ENCODE data around the gene DPM2.

The DPM2 gene

GRCh38 chr9:127934248-127934647 lies 3.4 kb downstream of the DPM2 start:
- no peak for DNase-seq

- peak; percentile 43 for DNase-seq
These were observed 6.4 kb downstream of the DPM2 start for GRCh38 chr9:127931092-127931881.

GRCh38 chr9:127930231-127931091 lies 7.2 kb downstream of the DPM2 start, which contains the start of gene PIP5KL1:
Gene PIP5KL1, minus strand, starts transcription at chr9:127930777. Its CDS starts 25 bp downstream, at chr9:127930752.
- peak; percentile 78 for DNase-seq

GRCh38 chr9:127929625-127929979 lies 8.1 kb downstream of the DPM2 start:
- DNase-seq = no peak

GRCh38 chr9:127928676-127929624 lies 8.7 kb downstream of the DPM2 start:
- no peak for DNase-seq

- DNase-seq = peak; percentile 53
These were observed 9.5 kb downstream of the DPM2 start for GRCh38 chr9:127927988-127928675.

GRCh38 chr9:127927201-127927987 lies 10.3 kb downstream of the DPM2 start:
- peak; percentile 78 for DNase-seq

- peak; percentile 36 for DNase-seq
These were observed 10.8 kb downstream of the DPM2 start for GRCh38 chr9:127926906-127927200.

- DNase-seq = no peak
These were observed 11.4 kb downstream of the DPM2 start for GRCh38 chr9:127925959-127926905.

- no peak for DNase-seq
These were observed 12.8 kb downstream of the DPM2 start for GRCh38 chr9:127924736-127925444.

- no peak for DNase-seq
These were observed 13.9 kb downstream of the DPM2 start for GRCh38 chr9:127923771-127924170.

GRCh38 chr9:127923046-127923445 lies 14.6 kb downstream of the DPM2 start:
- DNase-seq = no peak

GRCh38 chr9:127921557-127922120 lies 16.0 kb downstream of the DPM2 start:
- DNase-seq = peak; percentile 8

GRCh38 chr9:127920794-127921193 lies 16.9 kb downstream of the DPM2 start:
- no peak for DNase-seq

- no peak for DNase-seq
These were observed 18.3 kb downstream of the DPM2 start for GRCh38 chr9:127919253-127919815.

- no peak for DNase-seq
These were observed 19.2 kb downstream of the DPM2 start for GRCh38 chr9:127918183-127919107.

- no peak for DNase-seq
These were observed 20.1 kb downstream of the DPM2 start for GRCh38 chr9:127917603-127918002.
